ENCODE results near the gene OCA2.

DNA sequence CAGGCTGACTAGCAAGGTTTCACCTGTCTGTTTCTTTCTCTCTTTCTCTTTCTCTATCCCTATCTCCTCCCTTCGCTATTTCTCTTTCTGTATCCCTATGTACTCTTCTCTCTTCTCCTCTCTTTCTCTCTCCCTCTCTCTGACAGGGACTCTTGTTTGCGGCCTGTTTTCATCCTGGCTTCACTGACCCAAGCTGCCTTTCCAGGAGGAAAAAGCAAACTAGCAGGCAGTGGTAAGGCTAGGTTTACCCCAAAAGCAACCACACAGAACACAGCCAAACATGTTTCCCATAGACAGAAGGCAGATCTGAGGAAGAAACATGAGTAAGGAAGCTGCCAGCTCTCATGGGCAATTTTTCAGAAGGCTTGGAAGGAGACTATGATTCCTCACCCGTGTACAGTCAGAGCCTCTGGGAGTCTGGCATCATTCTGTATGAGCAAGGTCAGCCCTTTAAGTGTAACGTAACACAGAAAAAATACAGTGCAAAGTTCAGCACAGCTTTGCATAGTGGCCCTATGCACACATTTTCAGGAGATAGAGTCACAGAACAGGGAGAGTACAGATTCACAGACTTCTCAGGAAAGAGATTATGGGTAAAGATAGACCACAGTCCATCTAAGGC is 61.0 kb downstream of the OCA2 start:
- TF ChIP-seq EZH2 (IDR thresholded peaks at IDR 0.05; ENCODE audit: insufficient read depth, poor library complexity, severe bottlenecking), result no peak
- TF ChIP-seq EZH2phosphoT487 (IDR thresholded peaks at IDR 0.05; ENCODE audit: insufficient read depth, low read depth), result no peak

Measured in GM23248 (cell line).